HTERT RPE-1 (cell line): Measurements from ENCODE around the gene DNAI1.
"Not testable (repeated sequence)": the region's sequence is repeated elsewhere in the genome, so short reads cannot be mapped to it uniquely, and the experiment has no call there.

Source experiments
- in situ Hi-C: fragments of 300-500 bp; cut with MboI; formaldehyde crosslinking; loops from 4 replicates; pipeline ENCODE4 v1.14.3; 2020; ENCODE audit warnings: low sequenced_read_pairs

The DNAI1 gene

GRCh38 chr9:34532041-34532440, 73.4 kb downstream of the DNAI1 start:
- in situ Hi-C loops = not testable (repeated sequence)

GRCh38 chr9:34536685-34537084, 78.1 kb downstream of the DNAI1 start:
- in situ Hi-C loops = no loop called here

GRCh38 chr9:34540827-34541226, 82.2 kb downstream of the DNAI1 start:
- in situ Hi-C loops = no loop called here

GRCh38 chr9:34541540-34541939, 82.9 kb downstream of the DNAI1 start:
- in situ Hi-C loops = no loop called here

- in situ Hi-C loops = no loop called here
These were observed 85.4 kb downstream of the DNAI1 start for GRCh38 chr9:34544035-34544434.

- in situ Hi-C loops = no loop called here
These were observed 86.9 kb downstream of the DNAI1 start for GRCh38 chr9:34545497-34545896.

- in situ Hi-C loops = no loop called here
These were observed 87.7 kb downstream of the DNAI1 start for GRCh38 chr9:34546102-34546833.

- in situ Hi-C loops = no loop called here
These were observed 88.5 kb downstream of the DNAI1 start for GRCh38 chr9:34546834-34547827.

- in situ Hi-C loops = no loop called here
These were observed 89.5 kb downstream of the DNAI1 start for GRCh38 chr9:34547960-34548611.

GRCh38 chr9:34549407-34549732, 90.8 kb downstream of the DNAI1 start:
- in situ Hi-C loops = no loop called here

GRCh38 chr9:34550016-34550680, 91.5 kb downstream of the DNAI1 start:
- in situ Hi-C loops = no loop called here

GRCh38 chr9:34550681-34551270, 92.2 kb downstream of the DNAI1 start:
- in situ Hi-C loops = no loop called here

- in situ Hi-C loops = no loop called here
These were observed 93.4 kb downstream of the DNAI1 start for GRCh38 chr9:34551751-34552605.

GRCh38 chr9:34552606-34552981, 94.0 kb downstream of the DNAI1 start:
- in situ Hi-C loops = no loop called here

GRCh38 chr9:34552986-34553385, 94.4 kb downstream of the DNAI1 start:
- in situ Hi-C loops = no loop called here

- in situ Hi-C loops = no loop called here
These were observed 95.0 kb downstream of the DNAI1 start for GRCh38 chr9:34553511-34554021.

- in situ Hi-C loops = no loop called here
These were observed 95.8 kb downstream of the DNAI1 start for GRCh38 chr9:34554211-34555001.

- in situ Hi-C loops = no loop called here
These were observed 96.4 kb downstream of the DNAI1 start for GRCh38 chr9:34555002-34555348.

GRCh38 chr9:34555500-34555899, 96.9 kb downstream of the DNAI1 start:
- in situ Hi-C loops = no loop called here
